Neural cell (in vitro differentiated cells): ENCODE data around the gene PIGM. TPM values are rescaled to one million over a fixed set of nuclear protein-coding genes. Genes with fewer than 3 reads are reported as not detected.
A peak's percentile ranks its signal among the peaks of the same experiment; 100 is the strongest.

ENCODE experiments used
- H2AFZ ChIP-seq: fragments of 200-600, 300-800 bp; sonication (generic), shearing (Covaris generic); 2 replicates; pipeline ENCODE4 v1.6.0; 2014; ENCODE audit warnings: low read depth, mild to moderate bottlenecking, antibody characterized with exemption, low read length, moderate library complexity
- H3F3A ChIP-seq: fragments of 200-600 bp; shearing (Covaris generic); 2 replicates; pipeline ENCODE4 v1.6.1; 2016; ENCODE audit warnings: mild to moderate bottlenecking, moderate library complexity, mixed read lengths, antibody characterized with exemption, low read length; ENCODE audit not compliant: insufficient read depth, poor library complexity, severe bottlenecking
- H3K27ac ChIP-seq: fragments of 200-600, 300-800 bp; sonication (generic), shearing (Covaris generic); 2 replicates; pipeline ENCODE4 v1.5.1; 2014; ENCODE audit warnings: mild to moderate bottlenecking, low read length, moderate library complexity
- H3K27me3 ChIP-seq: fragments of 300-800, 200-600 bp; sonication (generic), shearing (Covaris generic); 2 replicates; pipeline ENCODE4 v1.6.0; 2014; ENCODE audit warnings: mild to moderate bottlenecking, low read depth, low read length, moderate library complexity; ENCODE audit not compliant: insufficient read depth
- H3K36me3 ChIP-seq: fragments of 300-800, 200-600 bp; sonication (generic), shearing (Covaris generic); 2 replicates; pipeline ENCODE4 v1.5.1; 2014; ENCODE audit warnings: mild to moderate bottlenecking, antibody characterized with exemption, low read length, moderate library complexity; ENCODE audit not compliant: insufficient read depth
- H3K4me2 ChIP-seq: fragments of 300-800, 200-600 bp; sonication (generic), shearing (Covaris generic); 2 replicates; pipeline ENCODE4 v1.6.0; 2014; ENCODE audit warnings: mild to moderate bottlenecking, low read length
- H3K4me3 ChIP-seq: fragments of 300-800, 200-600 bp; sonication (generic), shearing (Covaris generic); 2 replicates; pipeline ENCODE4 v1.5.1; 2014; ENCODE audit warnings: mild to moderate bottlenecking, low read length, moderate library complexity
- H3K79me2 ChIP-seq: fragments of 200-600 bp; shearing (Covaris generic); replicated peaks from 2 replicates; pipeline ENCODE4 v1.6.0; 2014; ENCODE audit warnings: mild to moderate bottlenecking, low read length, moderate library complexity; ENCODE audit not compliant: insufficient read depth
- H3K9ac ChIP-seq: fragments of 300-800, 200-600 bp; sonication (generic), shearing (Covaris generic); 2 replicates; pipeline ENCODE4 v1.6.1; 2016; ENCODE audit warnings: mild to moderate bottlenecking, low read length, mixed read lengths
- H3K9me2 ChIP-seq: fragments of 200-600 bp; shearing (Covaris generic); 2 replicates; pipeline ENCODE4 v1.6.1; 2016; ENCODE audit warnings: mild to moderate bottlenecking, low read length, mixed read lengths; ENCODE audit not compliant: insufficient read depth
- H3K9me3 ChIP-seq: fragments of 200-600, 300-800 bp; sonication (generic), shearing (Covaris generic); 2 replicates; pipeline ENCODE4 v1.6.1; 2016; ENCODE audit warnings: mild to moderate bottlenecking, mixed run types, low read length, moderate library complexity, mixed read lengths
- H4K20me1 ChIP-seq: fragments of 200-600 bp; shearing (Covaris generic); 2 replicates; pipeline ENCODE4 v1.6.1; 2016; ENCODE audit warnings: mild to moderate bottlenecking, mixed run types; ENCODE audit not compliant: insufficient read depth
- CTCF ChIP-seq: fragments of 450-650 bp; IDR thresholded peaks from 2 replicates; pipeline ENCODE4 v1.5.1; 2014; ENCODE audit warnings: antibody characterized with exemption, mild to moderate bottlenecking, moderate library complexity; ENCODE audit not compliant: poor library complexity, severe bottlenecking
- EP300 ChIP-seq: fragments of 450-650 bp; conservative IDR thresholded peaks from 2 replicates; pipeline ENCODE4 v1.6.1; 2014; ENCODE audit warnings: antibody characterized with exemption, mild to moderate bottlenecking, moderate library complexity; ENCODE audit not compliant: poor library complexity, severe bottlenecking
- EZH2 ChIP-seq: fragments of 200-600, 300-800 bp; shearing (Covaris generic), sonication (generic); IDR thresholded peaks from 2 replicates; pipeline ENCODE4 v1.6.1; 2014; ENCODE audit warnings: antibody characterized with exemption, low read length, borderline replicate concordance, mild to moderate bottlenecking; ENCODE audit not compliant: insufficient read depth, poor library complexity, severe bottlenecking
- MXI1 ChIP-seq: fragments of 450-650 bp; conservative IDR thresholded peaks from 2 replicates; pipeline ENCODE4 v1.6.1; 2014; ENCODE audit warnings: antibody characterized with exemption, mild to moderate bottlenecking; ENCODE audit not compliant: poor library complexity, severe bottlenecking
- POLR2AphosphoS5 ChIP-seq: IDR thresholded peaks from 2 replicates; pipeline ENCODE4 v1.6.1; 2012
- RAD21 ChIP-seq: fragments of 450-650 bp; conservative IDR thresholded peaks from 2 replicates; pipeline ENCODE4 v1.6.1; 2014; ENCODE audit warnings: antibody characterized with exemption, mild to moderate bottlenecking, moderate library complexity
- REST ChIP-seq: IDR thresholded peaks from 2 replicates; pipeline ENCODE4 v1.6.1; 2012; ENCODE audit warnings: borderline replicate concordance
- SMC3 ChIP-seq: fragments of 450-650 bp; conservative IDR thresholded peaks from 2 replicates; pipeline ENCODE4 v1.6.1; 2014; ENCODE audit warnings: antibody characterized with exemption, mild to moderate bottlenecking, moderate library complexity; ENCODE audit not compliant: poor library complexity
- TAF1 ChIP-seq: IDR thresholded peaks from 2 replicates; pipeline ENCODE4 v1.6.1; 2012; ENCODE audit warnings: low read depth
- polyA plus RNA-seq: library from polyadenylated mRNA; depleted of rRNA; stranded (reverse); fragments of >200 nt; gene quantifications from 2 replicates; pipeline ENCODE4 v1.2.3, GENCODE V29; 2014

PIGM gene
- polyA plus RNA-seq, 1 donor from 2014 or later = 3.8 TPM

- Histone ChIP-seq H3K36me3 (no peaks in the 10 kb centered on the region), H3K9ac (peak overlapping the region; percentile 36), H3K9me2 (no peaks in the 10 kb centered on the region), H3K9me3 (no peaks in the 10 kb centered on the region), H2AFZ (peak overlapping the region; percentile 53), H3K27me3 (peaks cover 16% of the 10 kb centered on the region), H3F3A (no peaks in the 10 kb centered on the region), H3K4me2 (peak overlapping the region; percentile 74), H3K4me3 (peak overlapping the region; percentile 81), H3K27ac (no peak overlapping the region), H4K20me1 (no peaks in the 10 kb centered on the region), H3K79me2 (no peaks in the 10 kb centered on the region)
- TF ChIP-seq EP300 = no peak
- TF ChIP-seq EZH2 = no peak
- TF ChIP-seq CTCF = no peak
- no peak for TF ChIP-seq RAD21
- TF ChIP-seq TAF1 = no peak
- no peak for TF ChIP-seq SMC3
- TF ChIP-seq MXI1 = no peak
- no peak for TF ChIP-seq POLR2AphosphoS5
- TF ChIP-seq REST = no peak
Observed at GRCh38 chr1:160070243-160071163, 38.7 kb upstream of the PIGM start.

GRCh38 chr1:160069460-160070231, 37.9 kb upstream of the PIGM start, which contains the start of gene KCNJ10:
Gene KCNJ10, minus strand, starts transcription at chr1:160070160. Its CDS starts 27,628 bp downstream, at chr1:160042532.
- peak within 1 kb of the TSS; percentile 74 for H3K4me2 ChIP-seq
- H2AFZ ChIP-seq = peak within 1 kb of the TSS; percentile 53
- no peaks in the 10 kb centered on the region for H3K9me3 ChIP-seq
- no peaks in the 10 kb centered on the region for H3K36me3 ChIP-seq
- peak within 1 kb of the TSS; percentile 81 for H3K4me3 ChIP-seq
- H3K9me2 ChIP-seq = no peaks in the 10 kb centered on the region
- H4K20me1 ChIP-seq = no peaks in the 10 kb centered on the region
- H3K27ac ChIP-seq = no peak within 1 kb of the TSS
- no peaks in the 10 kb centered on the region for H3F3A ChIP-seq
- peak within 1 kb of the TSS; percentile 36 for H3K9ac ChIP-seq
- H3K79me2 ChIP-seq = no peaks in the 10 kb centered on the region
- H3K27me3 ChIP-seq = peaks cover 16% of the 10 kb centered on the region
- TF ChIP-seq REST (no peak), EP300 (no peak)
